HepG2 (cell line): Measurements from ENCODE around the gene SLC1A5. TPM values are rescaled to one million over a fixed set of nuclear protein-coding genes. Genes with fewer than 3 reads are reported as not detected.

Source experiments
- EP300 ChIP-seq, 3 experiments: sonication (generic) in 1 of 3; formaldehyde crosslinking in 1 of 3; IDR thresholded peaks; 2 replicates each; pipeline versions ENCODE4 v1.5.1 to v1.6.1; 2011 to 2020; ENCODE audit warnings: low read depth in 2 of 3, low read length in 2 of 3, borderline replicate concordance in 1 of 3, improper control_type of control experiment in 1 of 3, mild to moderate bottlenecking in 1 of 3, missing genetic modification reagents in 1 of 3, moderate library complexity in 1 of 3
- KLF11 ChIP-seq: IDR thresholded peaks from 2 replicates; pipeline ENCODE4 v1.6.1; 2016; ENCODE audit warnings: missing compliant biosample characterization
- MAFG ChIP-seq: sonication (generic); formaldehyde crosslinking; IDR thresholded peaks from 2 replicates; pipeline ENCODE4 v1.5.1; 2020; ENCODE audit warnings: mild to moderate bottlenecking, missing genetic modification reagents
- MAFK ChIP-seq, 2 experiments: IDR thresholded peaks in 1 of 2; conservative IDR thresholded peaks in 1 of 2; 2 replicates each; pipeline ENCODE4 v1.6.1; 2011; ENCODE audit warnings: improper control_type of control experiment in 2 of 2, low read length in 2 of 2
- NFKBIZ ChIP-seq: IDR thresholded peaks from 2 replicates; pipeline ENCODE4 v1.6.1; 2018; ENCODE audit warnings: missing genetic modification reagents, missing compliant biosample characterization
- PLRG1 ChIP-seq: fragments of 450-650 bp; conservative IDR thresholded peaks from 2 replicates; pipeline ENCODE4 v1.6.1; 2016
- RBM22 ChIP-seq: fragments of 200-400 bp; formaldehyde crosslinking; optimal IDR thresholded peaks from 2 replicates; pipeline ENCODE3; 2017; ENCODE audit warnings: mild to moderate bottlenecking, low read length, moderate library complexity
- SPEN ChIP-seq: sonication (generic); formaldehyde crosslinking; IDR thresholded peaks from 2 replicates; pipeline ENCODE4 v1.5.1; 2020; ENCODE audit warnings: low read depth, mild to moderate bottlenecking, missing genetic modification reagents
- THAP11 ChIP-seq: IDR thresholded peaks from 2 replicates; pipeline ENCODE4 v1.6.1; 2016; ENCODE audit warnings: missing biosample characterization, missing genetic modification reagents
- ZBTB10 ChIP-seq: sonication (generic); formaldehyde crosslinking; IDR thresholded peaks from 2 replicates; pipeline ENCODE4 v1.4.0; 2020; ENCODE audit warnings: missing genetic modification reagents, borderline replicate concordance
- ZC3H13 ChIP-seq: sonication (generic); formaldehyde crosslinking; IDR thresholded peaks from 2 replicates; pipeline ENCODE4 v1.8.1; 2023; ENCODE audit warnings: mild to moderate bottlenecking, missing genetic modification reagents, moderate library complexity
- ZFX ChIP-seq: sonication (generic); formaldehyde crosslinking; IDR thresholded peaks from 2 replicates; pipeline ENCODE4 v1.4.0; 2020; ENCODE audit warnings: mild to moderate bottlenecking, low read depth, missing genetic modification reagents, moderate library complexity
- ZNF550 ChIP-seq: sonication (generic); formaldehyde crosslinking; IDR thresholded peaks from 2 replicates; pipeline ENCODE4 v1.4.0; 2020; ENCODE audit warnings: mild to moderate bottlenecking, missing genetic modification reagents, borderline replicate concordance
- ZNF776 ChIP-seq: sonication (generic); formaldehyde crosslinking; IDR thresholded peaks from 2 replicates; pipeline ENCODE4 v1.4.0; 2020; ENCODE audit warnings: mild to moderate bottlenecking, missing genetic modification reagents
- polyA plus RNA-seq, 8 experiments: library from polyadenylated mRNA; depleted of rRNA in 3 of 8; stranded (reverse) in 7 of 8; unstranded in 1 of 8; fragments of >200 nt; fragmentation: Illumina TruSeq in 4 of 8; extraction: Trizol in 4 of 8; gene quantifications; 2 replicates each; pipeline versions ENCODE4 v1.2.1 to v1.2.3, GENCODE V29; 2011 to 2016; ENCODE audit warnings: low read depth in 4 of 8, missing spikeins in 1 of 8, mixed read lengths in 1 of 8; ENCODE audit not compliant: insufficient read depth in 1 of 8
- total RNA-seq, 5 experiments: library from RNA; depleted of rRNA; stranded (reverse); fragments of >200 nt; fragmentation: Illumina TruSeq; extraction: Trizol; gene quantifications; 2 replicates each; pipeline ENCODE4 v1.2.3, GENCODE V29; 2016; ENCODE audit warnings: low read depth in 1 of 5
- TF ChIP-seq, protein P1 (sequence below): IDR thresholded peaks from 2 replicates; pipeline ENCODE4 v1.6.1; 2012; ENCODE audit warnings: inconsistent platforms
- TF ChIP-seq, protein P2 (sequence below): sonication (generic); formaldehyde crosslinking; IDR thresholded peaks from 2 replicates; pipeline ENCODE4 v1.4.0; 2020; ENCODE audit warnings: missing genetic modification reagents, mild to moderate bottlenecking, borderline replicate concordance
- TF ChIP-seq, protein P3 (sequence below): sonication (generic); formaldehyde crosslinking; IDR thresholded peaks from 2 replicates; pipeline ENCODE4 v1.4.0; 2020; ENCODE audit warnings: low read depth, missing genetic modification reagents

The SLC1A5 gene
- total and polyA plus RNA-seq, 2 of the 13 experiments (the other 11 are each of a cell fraction or from before 2014, with no cell fraction given) = 120 to 159 TPM

- TF ChIP-seq RBM22 = peak; percentile 51
- TF ChIP-seq, protein P1, sequence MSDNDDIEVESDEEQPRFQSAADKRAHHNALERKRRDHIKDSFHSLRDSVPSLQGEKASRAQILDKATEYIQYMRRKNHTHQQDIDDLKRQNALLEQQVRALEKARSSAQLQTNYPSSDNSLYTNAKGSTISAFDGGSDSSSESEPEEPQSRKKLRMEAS = peak; percentile 57
- 0 out of 2 replicates have a peak, but pooled peaks have one; percentile 2 for TF ChIP-seq KLF11 (CRISPR knock-in tag)
- TF ChIP-seq PLRG1 = no peak
- TF ChIP-seq THAP11 (CRISPR knock-in tag) = peak; percentile 38; the same call in 1 of the 2 replicates
- peak; percentile 15; the same call in 1 of the 2 replicates for TF ChIP-seq ZBTB10 (CRISPR knock-in tag)
- peak; percentile 44; the same call in 1 of the 2 replicates for TF ChIP-seq ZFX (CRISPR knock-in tag)
- 0 out of 2 replicates have a peak, but pooled peaks have one; percentile 33 for TF ChIP-seq NFKBIZ (CRISPR knock-in tag)
- TF ChIP-seq, protein P2, sequence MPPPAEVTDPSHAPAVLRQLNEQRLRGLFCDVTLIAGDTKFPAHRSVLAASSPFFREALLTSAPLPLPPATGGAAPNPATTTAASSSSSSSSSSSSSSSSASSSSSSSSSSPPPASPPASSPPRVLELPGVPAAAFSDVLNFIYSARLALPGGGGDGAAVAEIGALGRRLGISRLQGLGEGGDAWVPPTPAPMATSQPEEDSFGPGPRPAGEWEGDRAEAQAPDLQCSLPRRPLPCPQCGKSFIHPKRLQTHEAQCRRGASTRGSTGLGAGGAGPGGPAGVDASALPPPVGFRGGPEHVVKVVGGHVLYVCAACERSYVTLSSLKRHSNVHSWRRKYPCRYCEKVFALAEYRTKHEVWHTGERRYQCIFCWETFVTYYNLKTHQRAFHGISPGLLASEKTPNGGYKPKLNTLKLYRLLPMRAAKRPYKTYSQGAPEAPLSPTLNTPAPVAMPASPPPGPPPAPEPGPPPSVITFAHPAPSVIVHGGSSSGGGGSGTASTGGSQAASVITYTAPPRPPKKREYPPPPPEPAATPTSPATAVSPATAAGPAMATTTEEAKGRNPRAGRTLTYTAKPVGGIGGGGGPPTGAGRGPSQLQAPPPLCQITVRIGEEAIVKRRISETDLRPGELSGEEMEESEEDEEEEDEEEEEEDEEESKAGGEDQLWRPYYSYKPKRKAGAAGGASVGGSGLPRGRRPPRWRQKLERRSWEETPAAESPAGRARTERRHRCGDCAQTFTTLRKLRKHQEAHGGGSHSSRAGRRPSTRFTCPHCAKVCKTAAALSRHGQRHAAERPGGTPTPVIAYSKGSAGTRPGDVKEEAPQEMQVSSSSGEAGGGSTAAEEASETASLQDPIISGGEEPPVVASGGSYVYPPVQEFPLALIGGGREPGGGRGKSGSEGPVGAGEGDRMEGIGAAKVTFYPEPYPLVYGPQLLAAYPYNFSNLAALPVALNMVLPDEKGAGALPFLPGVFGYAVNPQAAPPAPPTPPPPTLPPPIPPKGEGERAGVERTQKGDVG (CRISPR knock-in tag) = no peak
- TF ChIP-seq, protein P3, sequence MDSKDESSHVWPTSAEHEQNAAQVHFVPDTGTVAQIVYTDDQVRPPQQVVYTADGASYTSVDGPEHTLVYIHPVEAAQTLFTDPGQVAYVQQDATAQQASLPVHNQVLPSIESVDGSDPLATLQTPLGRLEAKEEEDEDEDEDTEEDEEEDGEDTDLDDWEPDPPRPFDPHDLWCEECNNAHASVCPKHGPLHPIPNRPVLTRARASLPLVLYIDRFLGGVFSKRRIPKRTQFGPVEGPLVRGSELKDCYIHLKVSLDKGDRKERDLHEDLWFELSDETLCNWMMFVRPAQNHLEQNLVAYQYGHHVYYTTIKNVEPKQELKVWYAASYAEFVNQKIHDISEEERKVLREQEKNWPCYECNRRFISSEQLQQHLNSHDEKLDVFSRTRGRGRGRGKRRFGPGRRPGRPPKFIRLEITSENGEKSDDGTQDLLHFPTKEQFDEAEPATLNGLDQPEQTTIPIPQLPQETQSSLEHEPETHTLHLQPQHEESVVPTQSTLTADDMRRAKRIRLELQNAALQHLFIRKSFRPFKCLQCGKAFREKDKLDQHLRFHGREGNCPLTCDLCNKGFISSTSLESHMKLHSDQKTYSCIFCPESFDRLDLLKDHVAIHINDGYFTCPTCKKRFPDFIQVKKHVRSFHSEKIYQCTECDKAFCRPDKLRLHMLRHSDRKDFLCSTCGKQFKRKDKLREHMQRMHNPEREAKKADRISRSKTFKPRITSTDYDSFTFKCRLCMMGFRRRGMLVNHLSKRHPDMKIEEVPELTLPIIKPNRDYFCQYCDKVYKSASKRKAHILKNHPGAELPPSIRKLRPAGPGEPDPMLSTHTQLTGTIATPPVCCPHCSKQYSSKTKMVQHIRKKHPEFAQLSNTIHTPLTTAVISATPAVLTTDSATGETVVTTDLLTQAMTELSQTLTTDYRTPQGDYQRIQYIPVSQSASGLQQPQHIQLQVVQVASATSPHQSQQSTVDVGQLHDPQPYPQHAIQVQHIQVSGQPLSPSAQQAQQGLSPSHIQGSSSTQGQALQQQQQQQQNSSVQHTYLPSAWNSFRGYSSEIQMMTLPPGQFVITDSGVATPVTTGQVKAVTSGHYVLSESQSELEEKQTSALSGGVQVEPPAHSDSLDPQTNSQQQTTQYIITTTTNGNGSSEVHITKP (CRISPR knock-in tag) = no peak
- peak; percentile 41; the same call in 1 of the 2 replicates for TF ChIP-seq ZC3H13 (CRISPR knock-in tag)
- 0 out of 4 replicates have a peak, but pooled peaks have one; percentile 13 to 58 for TF ChIP-seq MAFK (conservative IDR thresholded peaks at IDR 0.05 in 1 of 2, IDR thresholded peaks at IDR 0.05 in 1 of 2; ENCODE audit: low read length in 2 of 2)
- TF ChIP-seq ZNF776 (CRISPR knock-in tag) = 0 out of 2 replicates have a peak, but pooled peaks have one; percentile 19
- TF ChIP-seq EP300 (IDR thresholded peaks at IDR 0.05; ENCODE audit: low read depth in 2 of 2, low read length in 2 of 2) = no peak
- 0 out of 2 replicates have a peak, but pooled peaks have one; percentile 13 for TF ChIP-seq EP300 (CRISPR knock-in tag; IDR thresholded peaks at IDR 0.05; ENCODE audit: borderline replicate concordance)
- TF ChIP-seq ZNF550 (CRISPR knock-in tag) = no peak
- TF ChIP-seq MAFG (CRISPR knock-in tag) = peak; percentile 77
- TF ChIP-seq SPEN (CRISPR knock-in tag) = 0 out of 2 replicates have a peak, but pooled peaks have one; percentile 12
These were observed 2.0 kb downstream of the SLC1A5 start (continued) for GRCh38 chr19:46786236-46787039.
